GM12874 (cell line): ENCODE measurements around the gene WDR70.

Experiments used
- TF ChIP-seq, protein P1 (sequence below): IDR thresholded peaks from 2 replicates; pipeline ENCODE4 v1.5.1; 2011; ENCODE audit warnings: low read depth, mild to moderate bottlenecking, control low read depth, low read length, moderate library complexity; ENCODE audit not compliant: insufficient read depth

WDR70 gene

DNA sequence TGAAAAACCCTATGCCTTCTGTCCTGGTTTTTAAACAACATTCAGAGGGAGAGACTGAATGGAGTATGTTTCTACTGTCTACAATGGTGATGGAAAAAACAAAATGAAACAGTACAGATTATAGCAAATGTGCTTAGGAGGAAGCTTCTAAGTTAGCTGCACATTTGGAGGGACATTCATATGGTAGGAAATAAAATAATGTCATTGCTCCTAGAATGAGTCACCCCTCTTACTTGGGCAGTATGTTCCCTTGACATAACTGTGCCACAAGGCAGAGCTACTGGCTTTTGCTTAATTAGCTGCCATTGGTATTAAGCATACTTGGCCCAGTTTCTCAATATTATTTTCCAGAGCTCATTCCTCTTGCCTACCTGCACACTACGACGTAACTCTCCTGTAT is 331.8 kb downstream of the WDR70 start:
- TF ChIP-seq, protein P1, sequence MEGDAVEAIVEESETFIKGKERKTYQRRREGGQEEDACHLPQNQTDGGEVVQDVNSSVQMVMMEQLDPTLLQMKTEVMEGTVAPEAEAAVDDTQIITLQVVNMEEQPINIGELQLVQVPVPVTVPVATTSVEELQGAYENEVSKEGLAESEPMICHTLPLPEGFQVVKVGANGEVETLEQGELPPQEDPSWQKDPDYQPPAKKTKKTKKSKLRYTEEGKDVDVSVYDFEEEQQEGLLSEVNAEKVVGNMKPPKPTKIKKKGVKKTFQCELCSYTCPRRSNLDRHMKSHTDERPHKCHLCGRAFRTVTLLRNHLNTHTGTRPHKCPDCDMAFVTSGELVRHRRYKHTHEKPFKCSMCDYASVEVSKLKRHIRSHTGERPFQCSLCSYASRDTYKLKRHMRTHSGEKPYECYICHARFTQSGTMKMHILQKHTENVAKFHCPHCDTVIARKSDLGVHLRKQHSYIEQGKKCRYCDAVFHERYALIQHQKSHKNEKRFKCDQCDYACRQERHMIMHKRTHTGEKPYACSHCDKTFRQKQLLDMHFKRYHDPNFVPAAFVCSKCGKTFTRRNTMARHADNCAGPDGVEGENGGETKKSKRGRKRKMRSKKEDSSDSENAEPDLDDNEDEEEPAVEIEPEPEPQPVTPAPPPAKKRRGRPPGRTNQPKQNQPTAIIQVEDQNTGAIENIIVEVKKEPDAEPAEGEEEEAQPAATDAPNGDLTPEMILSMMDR = no peak

DNA sequence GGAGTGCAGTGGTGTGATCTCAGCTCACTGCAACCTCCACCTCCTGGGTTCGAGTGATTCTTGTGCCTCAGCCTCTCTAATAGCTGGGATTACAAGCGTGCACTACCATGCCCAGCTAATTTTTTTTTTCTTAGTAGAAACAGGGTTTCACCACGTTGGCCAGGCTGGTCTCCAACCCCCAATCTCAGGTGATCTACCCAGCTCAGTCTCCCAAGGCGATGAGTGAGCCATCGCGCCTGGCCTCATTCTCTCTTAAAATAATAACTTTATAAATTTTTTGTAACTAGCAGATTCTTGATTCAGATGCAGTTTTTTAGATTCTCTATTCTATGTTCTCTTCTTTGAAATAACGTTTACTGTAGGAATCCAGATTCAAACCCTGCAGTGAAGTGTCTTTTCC is 333.6 kb downstream of the WDR70 start:
- TF ChIP-seq, protein P1 = no peak

DNA sequence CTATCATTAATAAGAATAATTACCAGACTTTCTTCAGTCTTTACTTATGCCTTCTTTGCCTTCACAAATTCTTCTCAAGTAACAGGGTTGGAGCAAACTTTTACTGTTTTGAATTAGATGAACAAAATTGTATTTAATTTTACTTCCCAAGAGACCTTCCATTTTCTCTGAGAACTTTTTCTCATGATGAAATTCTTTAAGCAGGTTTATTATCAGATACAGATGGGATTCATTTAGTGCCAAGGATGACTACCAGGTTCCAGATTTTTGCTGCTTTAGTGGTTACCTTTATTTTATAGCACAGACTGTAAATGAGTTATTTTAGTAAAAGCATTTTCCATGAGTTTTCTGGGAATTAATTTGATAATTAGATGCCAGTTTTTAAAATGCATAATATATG is 335.6 kb downstream of the WDR70 start:
- TF ChIP-seq, protein P1 = no peak

DNA sequence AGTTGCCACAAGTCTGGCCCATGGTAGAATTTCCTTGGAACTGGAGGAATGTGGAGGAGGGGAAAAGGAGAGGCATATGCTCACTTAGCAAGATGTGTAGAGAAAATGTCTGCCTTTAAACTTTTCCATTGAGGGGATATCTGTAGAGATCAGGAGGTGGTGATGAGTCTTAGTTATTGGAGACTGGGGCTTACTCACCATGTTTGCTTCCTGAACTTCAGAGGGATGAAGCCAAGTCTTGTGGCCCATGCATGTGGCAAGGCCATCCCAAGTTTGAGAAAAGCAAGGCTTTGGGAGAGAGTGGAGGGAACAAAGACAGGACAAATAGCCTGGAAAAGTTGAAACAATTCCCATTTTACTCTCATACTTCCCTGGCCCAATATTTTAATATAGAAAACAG is 336.2 kb downstream of the WDR70 start:
- TF ChIP-seq, protein P1 = no peak

DNA sequence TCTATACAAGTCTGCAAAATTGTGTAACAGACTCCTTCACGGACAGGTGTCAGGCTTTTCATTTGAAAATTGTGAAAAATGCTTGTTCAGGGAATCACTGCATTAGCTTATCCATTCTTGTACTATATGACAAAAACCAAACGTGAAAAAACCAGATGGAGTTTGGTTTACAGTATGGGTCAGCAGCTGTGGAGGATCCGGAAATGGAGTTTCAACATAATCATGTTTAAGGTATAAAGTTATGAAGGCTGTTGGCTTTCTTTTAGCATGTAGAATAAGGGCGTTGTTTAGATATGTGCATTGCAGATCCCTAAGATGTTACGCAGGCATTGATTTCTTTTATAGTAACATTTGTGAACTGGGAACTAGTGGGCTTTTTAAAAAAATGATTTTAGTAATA is 336.9 kb downstream of the WDR70 start:
- TF ChIP-seq, protein P1 = no peak

DNA sequence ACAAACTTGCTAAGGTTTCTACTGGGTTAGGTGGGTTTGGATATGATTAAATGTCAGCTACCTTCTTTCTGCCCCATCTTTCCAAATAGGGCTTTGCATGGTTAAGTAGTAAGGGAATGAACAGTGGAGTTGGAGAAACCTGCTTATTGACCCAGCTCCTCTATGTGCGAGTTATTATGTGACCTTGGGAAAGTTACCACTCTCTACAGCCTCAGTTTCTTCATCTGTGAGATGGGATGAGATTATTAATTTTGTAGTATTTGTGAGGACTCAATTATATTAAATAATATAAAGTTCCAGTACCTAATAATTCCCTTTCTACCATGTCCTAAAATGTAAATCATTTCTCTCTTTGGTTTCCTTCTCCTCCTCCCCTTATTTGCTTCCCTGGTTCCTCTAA is 337.3 kb downstream of the WDR70 start:
- TF ChIP-seq, protein P1 = no peak

DNA sequence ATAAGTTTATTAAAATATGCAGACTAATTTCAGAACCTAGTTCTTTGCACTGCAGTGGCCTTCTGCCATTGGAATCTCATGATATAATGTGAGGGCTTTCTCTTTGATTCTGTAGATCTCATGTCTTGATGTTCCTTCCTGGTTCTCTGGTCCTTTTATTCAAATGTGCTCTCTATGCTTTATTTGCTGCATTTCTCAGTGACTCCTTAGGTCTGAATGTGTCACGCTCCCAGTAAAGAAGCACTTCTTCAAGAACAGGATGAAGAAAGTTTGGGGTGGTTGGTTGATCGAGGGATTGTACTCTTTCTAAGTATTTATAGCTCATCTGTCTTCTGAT is 338.1 kb downstream of the WDR70 start:
- TF ChIP-seq, protein P1 = no peak
